DMS153 (cell line): Measurements from ENCODE around the gene AHNAK.
"Not testable (repeated sequence)": the region's sequence is repeated elsewhere in the genome, so short reads cannot be mapped to it uniquely, and the experiment has no call there.

Experiments
- DNase-seq: peaks from one replicate; lab custom pipeline; 2025; lab: John Stamatoyannopoulos, UW

AHNAK gene

GRCh38 chr11:62573592-62574362 is 27.2 kb upstream of the AHNAK start, which contains the start of gene EEF1G:
Gene EEF1G, minus strand, starts transcription at chr11:62573891. Its CDS starts 49 bp downstream, at chr11:62573842.
- DNase-seq = peak; percentile 99

DNA sequence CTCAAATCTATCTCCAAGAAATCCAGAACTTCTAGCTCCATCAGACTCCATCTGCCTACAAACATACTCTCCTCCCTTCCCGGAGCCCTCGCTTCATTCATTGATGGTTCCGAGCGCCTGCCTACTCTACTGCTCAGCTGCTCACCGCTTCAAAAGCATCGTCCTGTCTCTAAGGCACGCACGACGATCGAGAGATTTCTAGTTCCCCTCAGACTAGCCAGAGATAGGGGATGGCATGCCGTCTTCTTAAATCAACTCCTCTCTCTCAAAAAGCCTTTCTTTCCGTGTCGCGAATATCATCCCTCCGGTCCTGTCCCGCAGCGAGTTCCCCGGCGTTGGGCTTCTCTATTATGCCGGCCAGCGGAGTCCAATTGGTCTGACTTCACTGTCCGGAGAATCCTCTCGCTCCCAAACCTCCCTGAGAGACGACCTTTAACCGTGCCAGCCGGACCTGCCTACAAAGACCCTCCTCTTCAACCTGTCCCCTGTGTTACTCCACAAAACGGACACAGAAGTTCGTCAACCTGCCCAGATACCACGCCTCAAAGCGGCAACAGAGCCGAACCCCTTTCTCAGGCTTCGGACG is 26.5 kb upstream of the AHNAK start:
- no peak for DNase-seq

GRCh38 chr11:62572431-62572830 is 25.8 kb upstream of the AHNAK start:
- no peak for DNase-seq

DNA sequence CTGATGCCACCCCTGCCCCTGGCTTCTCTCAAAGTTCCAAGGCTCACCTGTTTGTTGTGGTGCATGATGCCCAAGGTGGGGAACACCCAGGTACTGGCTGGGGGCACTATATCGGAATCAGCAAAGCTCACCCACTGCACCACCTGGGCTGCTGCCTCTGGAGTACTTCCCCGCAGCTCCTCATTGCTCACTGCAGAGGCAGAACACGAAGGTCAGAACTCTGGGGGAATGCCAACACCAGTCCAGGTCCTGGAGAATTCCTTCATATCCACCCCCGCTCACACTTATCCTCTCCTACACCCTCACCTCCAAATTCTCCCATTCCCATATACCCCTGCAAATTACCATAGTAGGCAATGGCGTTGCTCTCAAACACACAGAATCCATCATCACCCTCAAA is 24.9 kb upstream of the AHNAK start:
- not testable (repeated sequence) for DNase-seq

DNA sequence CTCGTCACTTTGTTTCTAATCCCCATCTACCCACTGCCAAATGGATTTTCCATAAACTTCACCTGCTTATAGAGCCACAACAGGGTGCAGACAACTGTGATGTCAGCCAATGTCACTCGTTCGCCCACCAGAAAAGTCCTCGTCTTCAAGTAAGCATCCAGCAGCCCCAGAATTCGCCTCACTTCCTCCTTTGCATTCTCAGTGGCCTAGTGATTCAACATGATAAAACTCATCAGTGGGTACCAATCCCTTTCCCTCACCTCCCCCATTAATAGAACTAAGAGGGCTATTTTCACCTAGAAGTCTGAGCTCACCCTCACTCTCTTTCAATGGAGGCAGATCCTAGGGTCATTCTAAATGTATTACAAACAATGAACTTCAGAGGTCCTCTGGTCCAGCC is 24.3 kb upstream of the AHNAK start:
- DNase-seq = not testable (repeated sequence)

DNA sequence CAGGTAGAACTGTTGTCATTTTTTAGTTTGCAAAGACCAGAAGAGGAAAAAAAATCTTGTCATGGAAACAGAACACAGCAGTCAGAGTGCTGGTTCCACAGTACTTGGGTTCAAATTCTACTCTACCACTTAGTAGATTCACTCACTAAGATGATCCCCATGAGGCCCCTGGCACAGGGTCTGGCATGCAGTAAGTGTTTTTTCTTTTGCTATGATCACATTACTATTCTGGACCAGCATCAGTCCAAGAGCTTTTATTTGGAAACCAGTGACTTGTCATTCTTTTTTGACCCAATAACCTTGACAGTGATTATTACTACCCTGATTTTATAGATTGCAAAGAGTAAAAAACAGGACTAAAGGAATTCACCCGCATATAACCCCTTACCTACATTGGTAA is 23.0 kb upstream of the AHNAK start:
- no peak for DNase-seq

GRCh38 chr11:62567018-62567633 is 20.5 kb upstream of the AHNAK start:
- DNase-seq = no peak

GRCh38 chr11:62566247-62566646 is 19.6 kb upstream of the AHNAK start:
- DNase-seq = no peak

DNA sequence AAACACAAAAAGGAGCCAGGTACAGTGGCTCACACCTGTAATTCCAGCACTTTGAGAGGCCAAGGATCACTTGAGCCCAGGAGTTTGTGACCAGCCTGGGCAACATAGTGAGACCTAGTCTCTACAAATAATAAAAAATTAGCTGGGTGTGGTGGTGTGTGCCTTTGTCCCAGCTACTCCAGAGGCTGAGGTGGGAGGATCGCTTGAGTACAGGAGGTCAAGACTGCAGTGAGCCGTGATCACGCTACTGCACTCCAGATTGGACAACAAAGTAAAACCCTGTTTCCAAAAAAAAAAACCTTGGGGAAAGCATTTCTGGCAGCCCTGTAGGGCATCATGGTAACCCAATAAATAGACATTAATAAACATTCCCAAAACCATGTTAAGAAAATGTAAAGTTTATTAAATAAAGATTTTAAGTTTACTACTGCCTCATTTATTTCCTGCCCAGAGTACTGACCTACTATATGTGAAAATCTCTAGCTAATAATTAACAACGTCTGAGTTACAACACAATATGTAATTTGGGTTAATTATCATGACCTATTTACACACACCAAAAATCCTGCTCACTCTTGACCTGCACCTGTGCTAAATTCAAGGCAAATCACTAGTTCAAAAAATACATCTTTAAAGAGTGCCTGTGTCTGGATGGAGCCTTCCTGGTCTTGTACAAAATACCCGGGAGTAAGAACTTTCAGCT is 18.6 kb upstream of the AHNAK start:
- DNase-seq = no peak

DNA sequence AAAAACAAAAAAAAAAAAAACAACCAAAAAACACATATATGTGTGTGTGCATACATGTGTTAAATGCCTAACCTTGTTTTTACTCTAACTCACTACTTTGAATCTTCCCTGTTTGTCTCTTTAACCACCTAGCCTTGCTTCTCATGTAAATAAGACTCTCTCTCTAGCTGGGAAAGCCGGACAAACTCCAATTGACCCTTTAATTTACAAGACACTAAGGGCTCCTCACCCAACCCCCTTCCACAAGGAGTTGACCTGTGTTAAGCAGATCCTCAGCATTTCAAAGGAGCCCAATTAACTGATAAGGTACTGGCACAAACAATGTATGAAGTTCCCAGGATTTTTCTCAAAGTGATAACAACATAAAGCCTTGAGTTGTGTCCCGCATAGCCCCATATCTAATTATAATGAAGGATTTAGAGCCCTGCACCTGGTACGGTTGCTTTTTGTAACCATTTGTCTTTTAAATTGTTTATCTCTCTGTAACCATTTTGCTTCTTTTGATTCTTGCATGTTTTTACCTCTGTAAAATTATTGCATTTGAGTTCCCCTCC is 15.1 kb upstream of the AHNAK start:
- DNase-seq = not testable (repeated sequence)

DNA sequence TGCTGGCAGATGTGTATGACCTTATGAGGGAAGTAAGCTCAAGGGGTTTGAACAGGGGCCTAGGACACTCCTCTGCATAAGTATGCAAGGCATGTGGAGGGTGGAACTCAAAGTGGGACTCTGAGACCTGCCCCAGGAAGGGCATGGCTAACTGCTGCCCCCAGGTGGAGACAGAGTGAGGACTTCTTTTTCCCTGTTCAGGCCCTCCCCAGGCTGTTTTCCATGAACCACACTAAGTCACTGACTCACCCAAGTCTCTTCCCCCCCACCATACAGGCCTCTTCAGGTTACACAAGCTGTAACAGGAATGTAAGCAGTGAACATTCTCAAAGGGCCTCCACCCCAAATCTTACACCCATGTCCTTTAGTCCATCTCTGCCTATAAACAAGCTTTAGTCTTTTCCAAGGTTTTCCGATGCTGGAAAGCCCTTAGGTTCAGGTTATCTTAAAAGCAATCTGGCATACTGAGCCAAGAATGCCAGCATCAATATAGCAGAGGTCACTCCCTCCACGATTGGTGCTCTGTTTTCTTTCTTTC is 14.0 kb upstream of the AHNAK start:
- DNase-seq = no peak

DNA sequence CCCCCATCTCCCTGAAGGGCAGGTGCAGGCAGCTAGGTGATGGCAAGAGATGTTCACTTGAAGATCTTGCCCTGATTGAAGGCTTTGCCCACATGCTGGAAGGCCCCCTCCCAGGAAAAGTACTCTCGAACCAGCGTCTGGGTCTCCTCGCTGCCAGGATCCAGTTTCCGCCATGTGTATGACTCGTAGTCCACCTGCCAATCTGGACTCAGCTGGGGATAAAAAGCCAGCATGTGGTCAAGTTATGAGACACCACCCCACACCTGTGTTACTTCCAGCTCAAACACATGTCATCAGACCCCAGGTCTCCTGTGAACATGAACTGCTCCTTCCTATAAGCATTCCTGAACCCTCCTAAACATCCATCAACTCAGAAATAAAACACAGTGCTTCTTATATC is 13.0 kb upstream of the AHNAK start:
- not testable (repeated sequence) for DNase-seq

GRCh38 chr11:62559204-62559603 is 12.6 kb upstream of the AHNAK start:
- DNase-seq = no peak

GRCh38 chr11:62558669-62559068 is 12.1 kb upstream of the AHNAK start:
- DNase-seq = no peak

- no peak for DNase-seq
These were observed 10.4 kb upstream of the AHNAK start for GRCh38 chr11:62556875-62557631.

DNA sequence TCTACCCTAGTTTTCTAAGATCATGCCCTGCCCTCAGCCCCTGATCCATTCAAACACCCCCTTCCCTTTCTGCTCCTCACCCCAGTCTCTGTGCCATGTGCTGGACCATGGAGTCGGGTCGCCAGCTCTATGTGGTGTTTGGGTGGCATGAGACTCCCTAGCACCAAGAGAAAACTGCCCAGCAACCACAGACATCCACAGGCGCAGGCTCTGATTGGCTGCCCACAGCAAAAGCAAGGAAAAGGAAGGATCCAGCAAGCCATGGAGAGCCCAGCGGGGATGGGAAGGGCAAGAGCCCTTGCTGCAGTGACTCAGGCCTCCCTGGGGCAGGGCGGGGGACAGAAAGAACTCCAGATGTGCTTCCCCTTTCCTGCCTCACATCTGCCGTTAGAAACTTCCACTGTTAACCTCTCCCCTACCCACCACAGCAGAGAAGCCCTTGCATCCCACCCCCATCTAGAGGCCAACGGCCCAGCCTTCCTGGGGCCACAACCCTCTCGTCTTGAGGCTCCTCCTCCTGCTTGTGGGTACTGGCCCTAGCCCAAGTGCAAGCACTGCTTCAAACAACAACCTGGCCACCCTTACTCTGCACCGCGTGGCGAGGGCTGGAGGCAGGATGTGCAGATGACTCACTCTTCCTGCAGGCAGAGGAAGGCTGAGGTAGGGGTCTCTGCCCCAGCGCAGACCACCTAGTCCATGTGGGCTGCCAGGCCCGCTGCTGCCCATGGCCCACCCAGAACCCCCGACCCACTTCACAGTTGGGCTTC is 9.7 kb upstream of the AHNAK start:
- peak; percentile 66 for DNase-seq

DNA sequence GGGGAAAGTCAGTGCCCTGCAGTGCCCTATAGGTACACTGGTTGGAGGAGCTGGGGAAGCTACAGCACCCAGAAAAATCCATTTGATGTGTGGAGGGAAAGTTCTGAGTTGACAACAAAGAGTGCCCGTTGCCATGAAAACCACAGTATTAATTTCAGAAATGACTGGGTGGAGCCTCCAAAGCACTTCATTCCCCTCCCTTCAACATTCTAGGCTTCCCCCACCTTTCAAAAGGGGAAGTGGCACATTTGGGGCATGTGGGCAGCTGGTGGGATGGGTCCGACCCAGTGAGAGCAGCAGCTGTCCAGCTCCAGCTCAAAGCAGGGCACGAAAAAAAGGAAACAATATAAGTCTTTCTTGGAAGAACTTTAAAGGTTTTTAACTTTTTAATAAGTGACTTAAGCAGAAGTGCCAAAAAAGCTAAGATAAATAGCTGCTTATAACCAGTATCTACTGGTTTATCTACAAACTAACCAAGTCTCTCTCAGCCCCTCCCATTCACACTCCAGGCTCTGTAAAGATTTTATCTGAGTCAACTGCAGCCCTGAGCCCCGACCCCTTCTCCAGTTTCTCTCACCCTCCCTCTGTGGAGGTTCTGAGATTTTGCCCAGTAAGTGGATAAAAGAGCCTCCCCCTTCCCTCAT is 9.0 kb upstream of the AHNAK start:
- no peak for DNase-seq

DNA sequence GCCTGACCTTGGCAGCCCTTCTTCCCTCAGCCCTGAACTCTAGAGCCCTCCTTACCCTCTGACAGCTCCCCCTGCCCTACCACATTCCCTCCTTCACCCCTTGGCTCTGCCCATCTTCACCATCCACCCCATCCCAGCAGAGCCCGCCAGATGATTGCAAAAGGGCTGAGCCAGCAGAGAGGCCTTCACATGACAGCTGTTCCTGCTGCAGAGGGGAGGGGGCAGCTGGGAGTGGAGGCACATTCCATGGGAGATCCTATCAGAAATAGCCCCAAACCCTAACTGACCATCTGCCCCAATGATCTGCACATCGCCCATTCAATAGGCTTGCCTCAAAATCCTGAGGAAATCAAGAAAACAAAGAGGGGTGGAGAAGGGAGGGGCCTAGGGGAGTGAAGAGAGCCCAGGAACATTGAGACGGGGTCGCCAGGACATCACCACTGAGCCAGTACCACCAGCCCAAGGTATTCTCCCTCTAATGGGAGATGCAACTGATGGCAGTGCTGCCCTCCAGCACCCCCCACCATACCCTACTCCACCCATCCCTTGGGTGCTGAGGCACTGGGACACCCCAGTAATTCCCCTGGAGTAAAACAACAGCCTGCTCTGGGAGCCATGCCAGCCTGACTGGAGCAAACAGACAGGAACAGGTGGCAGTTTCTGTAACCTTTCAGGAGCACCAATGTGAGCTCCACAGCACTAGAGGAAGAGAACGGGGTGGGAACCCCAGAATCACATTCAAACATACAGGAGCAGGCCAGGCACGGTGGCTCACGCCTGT is 8.0 kb upstream of the AHNAK start:
- no peak for DNase-seq

DNA sequence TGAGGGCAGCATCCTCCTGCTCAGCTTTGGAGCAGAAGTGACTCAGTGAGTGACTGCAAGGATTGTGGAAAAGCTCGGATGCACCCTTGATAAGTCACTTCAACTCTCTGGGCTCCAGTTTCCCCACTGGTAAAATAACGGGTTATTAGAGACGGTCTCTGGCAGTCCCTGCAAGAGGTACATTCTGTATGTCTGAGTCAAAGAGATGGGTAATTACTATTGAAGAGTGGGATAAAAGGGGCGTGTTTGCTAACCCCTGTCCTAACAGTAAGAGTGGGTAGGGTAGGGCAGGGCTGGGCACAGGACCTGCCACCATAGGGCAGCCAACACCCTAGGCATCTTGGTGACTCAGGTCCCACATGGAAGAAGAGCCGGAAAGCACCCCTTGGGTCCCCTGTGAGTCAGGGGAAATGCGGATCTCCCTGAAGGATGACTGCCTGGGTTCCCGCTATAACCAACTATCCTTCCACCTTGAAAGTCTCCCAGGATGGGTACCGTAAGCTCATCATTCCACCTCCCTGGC is 7.3 kb upstream of the AHNAK start:
- no peak for DNase-seq
